Inflammatory macrophage treated with lipopolysaccharide for 4 hours (primary cell): ENCODE data around the gene TRPM3.

Experiments used
- DNase-seq: peaks from one replicate; pipeline ENCODE4 v3.0.0-alpha.2; 2020

Gene TRPM3

GRCh38 chr9:70940605-70941004 lies 180.8 kb downstream of the TRPM3 start:
- no peak for DNase-seq

- DNase-seq = no peak
Observed at GRCh38 chr9:70936536-70936935, 184.9 kb downstream of the TRPM3 start.

GRCh38 chr9:70935856-70936255 lies 185.6 kb downstream of the TRPM3 start:
- no peak for DNase-seq

GRCh38 chr9:70934642-70935041 lies 186.8 kb downstream of the TRPM3 start:
- no peak for DNase-seq

- no peak for DNase-seq
Observed at GRCh38 chr9:70933321-70933720, 188.1 kb downstream of the TRPM3 start.

- no peak for DNase-seq
Observed at GRCh38 chr9:70932097-70932496, 189.3 kb downstream of the TRPM3 start.

GRCh38 chr9:70927530-70927929 lies 193.9 kb downstream of the TRPM3 start:
- DNase-seq = no peak

- DNase-seq = peak; percentile 51
Observed at GRCh38 chr9:70924895-70925547, 196.4 kb downstream of the TRPM3 start.

- no peak for DNase-seq
Observed at GRCh38 chr9:70924380-70924779, 197.0 kb downstream of the TRPM3 start.

- DNase-seq = no peak
Observed at GRCh38 chr9:70923961-70924360, 197.5 kb downstream of the TRPM3 start.

GRCh38 chr9:70921136-70921535 lies 200.3 kb downstream of the TRPM3 start:
- DNase-seq = no peak

GRCh38 chr9:70917277-70917676 lies 204.1 kb downstream of the TRPM3 start:
- no peak for DNase-seq

- DNase-seq = no peak
Observed at GRCh38 chr9:70911791-70912190, 209.6 kb downstream of the TRPM3 start.

GRCh38 chr9:70910598-70910997 lies 210.8 kb downstream of the TRPM3 start:
- DNase-seq = no peak

GRCh38 chr9:70902692-70903131 lies 218.7 kb downstream of the TRPM3 start:
- no peak for DNase-seq

- DNase-seq = no peak
Observed at GRCh38 chr9:70902171-70902570, 219.2 kb downstream of the TRPM3 start.

- no peak for DNase-seq
Observed at GRCh38 chr9:70901746-70902145, 219.7 kb downstream of the TRPM3 start.

- no peak for DNase-seq
Observed at GRCh38 chr9:70901013-70901412, 220.4 kb downstream of the TRPM3 start.

- no peak for DNase-seq
Observed at GRCh38 chr9:70893580-70894122, 227.8 kb downstream of the TRPM3 start.

GRCh38 chr9:70888471-70888870 lies 232.9 kb downstream of the TRPM3 start:
- no peak for DNase-seq

- no peak for DNase-seq
Observed at GRCh38 chr9:70887826-70888225, 233.6 kb downstream of the TRPM3 start.

- no peak for DNase-seq
Observed at GRCh38 chr9:70883963-70884793, 237.2 kb downstream of the TRPM3 start.

- no peak for DNase-seq
Observed at GRCh38 chr9:70883056-70883455, 238.4 kb downstream of the TRPM3 start.

GRCh38 chr9:70881333-70881732 lies 240.1 kb downstream of the TRPM3 start:
- DNase-seq = no peak
